Measurements from ENCODE around the gene ADAMTS3. TPM values are rescaled to one million over a fixed set of nuclear protein-coding genes. Genes with fewer than 3 reads are reported as not detected.

Gene ADAMTS3
- total RNA-seq, 1 donor from 2014 or later, result 0.75 TPM

- no peak for DNase-seq (ENCODE audit: low spot score)
- intact Hi-C loops (cut with DNase I), result no loop called here
Observed at GRCh38 chr4:72494156-72494555, 74.9 kb downstream of the ADAMTS3 start.

DNA sequence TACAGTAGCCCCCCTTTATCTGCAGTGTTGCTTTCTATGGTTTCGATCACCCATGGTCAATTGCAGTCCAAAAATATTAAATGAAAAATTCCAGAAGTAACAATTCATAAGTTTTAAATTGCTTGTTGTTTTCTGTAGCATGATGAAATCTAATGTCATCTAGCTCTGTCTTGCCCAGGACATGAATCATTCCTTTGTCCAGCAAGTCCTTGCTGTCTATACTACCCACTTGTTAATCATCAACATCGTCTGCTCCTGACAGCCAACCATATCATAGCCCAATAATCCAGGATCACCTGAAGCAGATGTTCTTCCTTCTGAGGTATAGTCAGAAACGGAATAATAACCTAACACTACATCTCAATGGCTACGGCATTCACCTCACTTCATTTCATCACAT, 79.8 kb downstream of the ADAMTS3 start:
- intact Hi-C loops (cut with DNase I), result no loop called here
- no peak for DNase-seq (ENCODE audit: low spot score)

DNA sequence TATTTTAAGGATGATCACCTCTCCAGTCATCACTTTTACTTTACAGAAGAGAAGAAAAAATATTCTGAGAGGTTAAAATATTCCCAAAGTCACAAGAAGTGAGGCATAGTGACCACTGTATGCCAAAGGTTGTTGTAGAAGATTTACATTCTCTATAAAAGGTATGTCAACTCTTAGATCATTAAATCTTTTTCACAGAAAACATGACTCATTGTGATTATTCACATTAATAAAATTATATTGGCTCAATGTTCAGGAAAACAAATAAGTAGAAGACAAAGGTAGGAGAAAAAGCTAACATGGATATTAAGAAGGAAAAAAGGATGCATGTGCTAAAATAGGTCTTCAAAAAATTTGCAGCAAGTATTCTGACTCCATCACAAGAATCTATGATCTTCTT, 82.0 kb downstream of the ADAMTS3 start:
- intact Hi-C loops (cut with DNase I), result no loop called here
- DNase-seq (ENCODE audit: low spot score), result no peak

DNA sequence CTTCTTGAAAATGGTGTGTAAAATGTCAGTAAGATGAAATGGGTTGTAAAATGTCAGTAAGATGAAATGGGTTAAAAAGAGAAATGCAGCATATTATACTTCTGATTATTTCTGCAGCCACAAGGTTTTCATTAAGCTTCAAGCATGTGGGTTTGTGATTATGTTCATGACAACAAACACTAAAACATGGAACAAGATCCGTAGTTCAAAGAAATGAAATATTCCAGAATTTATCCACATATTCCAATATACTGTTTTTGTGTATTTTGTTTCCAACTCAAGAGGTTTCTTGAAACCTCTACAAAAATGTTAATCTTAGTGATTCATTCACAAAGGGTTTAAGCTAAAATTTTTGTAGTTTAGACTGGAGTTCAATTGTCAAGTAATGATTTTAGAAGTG, 84.0 kb downstream of the ADAMTS3 start:
- intact Hi-C loops (cut with DNase I), result no loop called here
- DNase-seq (ENCODE audit: low spot score), result no peak

DNA sequence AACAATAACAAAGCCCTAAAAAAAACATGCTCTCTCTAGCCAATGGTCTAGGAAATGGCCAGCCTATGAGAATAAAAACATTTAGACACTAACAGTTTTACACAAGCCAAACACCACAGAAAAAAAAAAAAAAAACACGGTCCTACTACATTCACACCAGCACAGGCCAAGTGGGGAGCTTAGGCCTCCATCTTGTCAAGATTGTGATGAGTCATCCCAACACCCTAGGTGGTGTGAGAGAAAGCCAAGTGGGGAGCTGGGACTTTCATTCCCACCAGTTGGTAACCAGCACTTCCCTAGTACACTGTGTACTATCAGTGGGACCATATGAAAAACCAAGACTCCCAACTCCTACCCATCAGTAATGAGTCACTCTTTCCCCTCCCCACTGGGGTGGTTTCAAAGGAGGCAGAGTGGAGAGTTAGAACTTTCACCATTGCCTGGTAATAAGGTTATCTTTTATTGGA, 95.6 kb downstream of the ADAMTS3 start:
- no peak for DNase-seq (ENCODE audit: low spot score)
- intact Hi-C loops (cut with DNase I), result no loop called here

- DNase-seq (ENCODE audit: low spot score), result no peak
- intact Hi-C loops (cut with DNase I), result no loop called here
Observed at GRCh38 chr4:72471816-72472215, 97.2 kb downstream of the ADAMTS3 start.

- intact Hi-C loops (cut with DNase I), result loop anchor here (2.0 to 10.0 kb wide), 2 partner anchors 144 to 174 kb away; no protein-coding TSS in a partner anchor
- no peak for DNase-seq (ENCODE audit: low spot score)
Observed at GRCh38 chr4:72468904-72469502, 100.0 kb downstream of the ADAMTS3 start.

DNA sequence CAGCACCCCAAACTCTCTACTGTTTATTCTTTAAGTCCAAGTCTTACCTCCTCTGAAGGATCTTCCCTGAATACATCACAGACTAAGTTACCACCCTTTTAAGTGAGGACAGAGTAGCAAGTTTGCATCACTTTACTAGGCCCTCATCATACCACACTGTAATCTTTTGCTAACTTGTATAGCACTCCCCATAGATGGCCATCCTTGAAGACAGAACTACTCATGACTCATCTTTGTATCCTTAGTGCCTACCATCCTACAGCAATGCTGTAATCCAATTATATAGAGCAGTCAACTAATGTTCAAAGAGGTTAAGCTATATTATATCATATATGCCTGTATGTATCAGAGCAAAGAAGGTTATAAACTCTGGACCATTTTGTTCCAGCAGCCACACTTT, 101.4 kb downstream of the ADAMTS3 start:
- intact Hi-C loops (cut with DNase I), result loop anchor here (2.0 to 10.0 kb wide), 2 partner anchors 143 to 173 kb away; no protein-coding TSS in a partner anchor
- DNase-seq (ENCODE audit: low spot score), result no peak

DNA sequence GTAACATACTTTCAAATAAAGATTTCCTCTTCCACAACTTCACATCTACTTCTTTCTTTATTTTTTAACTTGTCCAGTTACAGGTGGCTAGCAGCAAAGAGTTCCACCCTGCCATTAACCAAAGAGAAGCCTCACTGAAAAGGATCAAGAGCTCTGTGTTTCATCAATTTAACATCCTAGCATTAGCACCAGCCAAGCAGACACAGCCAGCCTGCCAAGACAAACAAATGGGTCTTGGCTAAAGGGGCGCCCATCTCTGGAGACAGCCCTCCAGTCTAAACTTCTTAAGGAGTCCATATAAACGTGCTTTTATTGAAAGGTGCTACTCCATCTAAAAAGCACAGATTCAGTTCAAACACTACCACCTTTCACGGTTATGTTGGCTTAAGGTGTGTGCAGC, 105.3 kb downstream of the ADAMTS3 start:
- intact Hi-C loops (cut with DNase I), result loop anchor here (10.0 kb wide), 1 partner anchor 169 kb away; no protein-coding TSS in a partner anchor
- no peak for DNase-seq (ENCODE audit: low spot score)

GRCh38 chr4:72457158-72457557, 111.9 kb downstream of the ADAMTS3 start:
- intact Hi-C loops (cut with DNase I), result no loop called here
- DNase-seq (ENCODE audit: low spot score), result no peak

- DNase-seq (ENCODE audit: low spot score), result no peak
- intact Hi-C loops (cut with DNase I), result no loop called here
Observed at GRCh38 chr4:72451349-72451748, 117.7 kb downstream of the ADAMTS3 start.

GRCh38 chr4:72449705-72450104, 119.3 kb downstream of the ADAMTS3 start:
- no peak for DNase-seq (ENCODE audit: low spot score)
- intact Hi-C loops (cut with DNase I), result no loop called here

- intact Hi-C loops (cut with DNase I), result no loop called here
- no peak for DNase-seq (ENCODE audit: low spot score)
Observed at GRCh38 chr4:72448231-72448630, 120.8 kb downstream of the ADAMTS3 start.

GRCh38 chr4:72446353-72447055, 122.5 kb downstream of the ADAMTS3 start:
- DNase-seq (ENCODE audit: low spot score), result no peak
- intact Hi-C loops (cut with DNase I), result no loop called here

DNA sequence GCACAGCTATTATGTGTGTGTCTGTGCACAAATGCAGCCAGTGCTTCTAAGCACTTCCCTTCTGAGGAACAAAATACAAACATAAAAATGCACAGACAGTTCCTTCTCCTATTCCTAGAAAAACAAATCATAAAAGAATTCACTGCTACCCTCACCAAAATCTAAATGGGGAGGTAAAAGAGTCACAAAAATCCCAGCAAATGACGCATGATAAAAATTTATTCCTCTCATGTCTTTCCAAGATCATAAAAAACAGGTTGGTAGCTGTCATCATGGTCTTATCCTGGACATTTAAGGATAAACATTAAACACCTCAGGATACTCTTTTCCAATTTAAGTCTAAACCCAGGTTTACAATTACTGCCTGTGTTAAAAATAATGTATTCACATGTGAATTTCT, 124.9 kb downstream of the ADAMTS3 start:
- DNase-seq (ENCODE audit: low spot score), result no peak
- intact Hi-C loops (cut with DNase I), result no loop called here

- intact Hi-C loops (cut with DNase I), result no loop called here
- DNase-seq (ENCODE audit: low spot score), result no peak
Observed at GRCh38 chr4:72442715-72443114, 126.3 kb downstream of the ADAMTS3 start.

- intact Hi-C loops (cut with DNase I), result no loop called here
- DNase-seq (ENCODE audit: low spot score), result no peak
Observed at GRCh38 chr4:72442147-72442546, 126.9 kb downstream of the ADAMTS3 start.

DNA sequence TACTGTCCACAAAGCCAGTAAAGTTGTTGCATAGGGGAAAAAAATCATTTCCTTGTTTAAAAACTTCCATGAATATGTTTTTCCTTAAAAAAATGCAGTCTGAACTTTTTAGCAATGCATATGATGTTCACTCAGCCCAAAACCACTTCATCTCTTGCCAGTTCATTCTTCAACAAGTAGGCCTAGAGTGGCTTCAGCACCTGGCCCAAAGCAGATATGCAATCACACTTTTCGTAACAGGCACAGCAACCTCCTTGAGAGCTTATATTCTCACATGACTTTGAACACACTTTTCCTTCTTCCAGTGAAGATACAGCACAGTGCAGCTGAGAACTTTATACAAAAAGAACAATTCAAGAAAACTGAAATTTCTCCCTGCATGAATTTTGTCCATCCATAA, 128.6 kb downstream of the ADAMTS3 start:
- intact Hi-C loops (cut with DNase I), result no loop called here
- DNase-seq (ENCODE audit: low spot score), result no peak

- intact Hi-C loops (cut with DNase I), result no loop called here
- DNase-seq (ENCODE audit: low spot score), result no peak
Observed at GRCh38 chr4:72432975-72433374, 136.0 kb downstream of the ADAMTS3 start.

DNA sequence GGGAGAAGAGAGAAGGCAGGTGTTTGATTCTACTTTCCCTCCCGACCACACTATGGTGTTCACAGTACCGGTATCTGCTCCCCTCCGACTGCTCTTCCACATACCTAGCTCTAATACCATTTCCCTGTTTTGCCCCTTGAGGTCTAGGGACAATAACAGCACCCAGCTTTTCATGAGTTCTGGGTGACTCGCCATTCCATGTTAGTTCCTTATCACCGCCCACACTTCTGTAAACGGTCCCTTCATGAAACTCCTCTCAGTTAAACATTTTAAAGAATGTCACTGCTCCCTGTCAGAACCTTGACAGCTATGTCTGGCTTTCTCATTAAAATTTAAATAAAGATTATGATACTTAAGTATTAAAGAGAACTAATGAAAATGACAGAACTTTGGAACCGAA, 136.7 kb downstream of the ADAMTS3 start:
- intact Hi-C loops (cut with DNase I), result no loop called here
- DNase-seq (ENCODE audit: low spot score), result no peak

- no peak for DNase-seq (ENCODE audit: low spot score)
- intact Hi-C loops (cut with DNase I), result no loop called here
Observed at GRCh38 chr4:72430988-72431387, 138.0 kb downstream of the ADAMTS3 start.
